ENCODE data around the gene CDC37L1.

- TF ChIP-seq CTCF (IDR thresholded peaks at IDR 0.05) (no peak), ZFX (IDR thresholded peaks at IDR 0.05; ENCODE audit: borderline replicate concordance) (no peak)
Measured at GRCh38 chr9:4666042-4666699, 13.2 kb upstream of the CDC37L1 start, which contains the start of gene SPATA6L.
